ENCODE data around the gene GADD45G.

GADD45G gene

GRCh38 chr9:89609426-89610006 is 4.7 kb downstream of the GADD45G start:
- TF ChIP-seq POLR2A (IDR thresholded peaks at IDR 0.05; ENCODE audit: low read depth, low read length) = no peak
- FAIRE-seq = no peak
- no peak for DNase-seq (ENCODE audit: insufficient read length, low spot score)

- TF ChIP-seq POLR2A (IDR thresholded peaks at IDR 0.05; ENCODE audit: low read depth, low read length) = no peak
- no peak for DNase-seq (ENCODE audit: insufficient read length, low spot score)
- no peak for FAIRE-seq
Observed at GRCh38 chr9:89610391-89610925, 5.6 kb downstream of the GADD45G start.

- TF ChIP-seq POLR2A (IDR thresholded peaks at IDR 0.05; ENCODE audit: low read depth, low read length) = no peak
- FAIRE-seq = no peak
- no peak for DNase-seq (ENCODE audit: insufficient read length, low spot score)
Observed at GRCh38 chr9:89611425-89611824, 6.6 kb downstream of the GADD45G start.

GRCh38 chr9:89612566-89613278 is 7.9 kb downstream of the GADD45G start:
- no peak for FAIRE-seq
- no peak for TF ChIP-seq POLR2A (IDR thresholded peaks at IDR 0.05; ENCODE audit: low read depth, low read length)
- DNase-seq (ENCODE audit: insufficient read length, low spot score) = no peak

- no peak for DNase-seq (ENCODE audit: insufficient read length, low spot score)
- no peak for FAIRE-seq
Observed at GRCh38 chr9:89613912-89614892, 9.4 kb downstream of the GADD45G start.

GRCh38 chr9:89615661-89616060 is 10.8 kb downstream of the GADD45G start:
- DNase-seq (ENCODE audit: insufficient read length, low spot score) (no peak), FAIRE-seq (no peak)
- no peak for TF ChIP-seq POLR2A (IDR thresholded peaks at IDR 0.05; ENCODE audit: low read depth, low read length)

More at GRCh38 chr9:89613912-89614892, 9.4 kb downstream of the GADD45G start:
- no peak for TF ChIP-seq POLR2A (IDR thresholded peaks at IDR 0.05; ENCODE audit: low read depth, low read length)

GRCh38 chr9:89616411-89616810 is 11.6 kb downstream of the GADD45G start:
- FAIRE-seq (no peak), DNase-seq (ENCODE audit: insufficient read length, low spot score) (no peak)
- TF ChIP-seq POLR2A (IDR thresholded peaks at IDR 0.05; ENCODE audit: low read depth, low read length) = no peak

GRCh38 chr9:89617978-89618377 is 13.2 kb downstream of the GADD45G start:
- TF ChIP-seq POLR2A (IDR thresholded peaks at IDR 0.05; ENCODE audit: low read depth, low read length) = no peak

GRCh38 chr9:89619019-89619418 is 14.2 kb downstream of the GADD45G start:
- DNase-seq (ENCODE audit: insufficient read length, low spot score) (no peak), FAIRE-seq (no peak)
- no peak for TF ChIP-seq POLR2A (IDR thresholded peaks at IDR 0.05; ENCODE audit: low read depth, low read length)

More at GRCh38 chr9:89617978-89618377, 13.2 kb downstream of the GADD45G start:
- FAIRE-seq (no peak), DNase-seq (ENCODE audit: insufficient read length, low spot score) (no peak)

GRCh38 chr9:89619424-89620138 is 14.8 kb downstream of the GADD45G start:
- FAIRE-seq = no peak
- no peak for DNase-seq (ENCODE audit: insufficient read length, low spot score)
- TF ChIP-seq POLR2A (IDR thresholded peaks at IDR 0.05; ENCODE audit: low read depth, low read length) = no peak

GRCh38 chr9:89621031-89621430 is 16.2 kb downstream of the GADD45G start:
- no peak for TF ChIP-seq POLR2A (IDR thresholded peaks at IDR 0.05; ENCODE audit: low read depth, low read length)
- DNase-seq (ENCODE audit: insufficient read length, low spot score) = no peak
- no peak for FAIRE-seq

- FAIRE-seq = no peak
- no peak for TF ChIP-seq POLR2A (IDR thresholded peaks at IDR 0.05; ENCODE audit: low read depth, low read length)
- no peak for DNase-seq (ENCODE audit: insufficient read length, low spot score)
Observed at GRCh38 chr9:89621676-89622075, 16.9 kb downstream of the GADD45G start.

Measured in H54 (cell line).